Caki2 (cell line): ENCODE measurements around the gene RAB43. TPM values are rescaled to one million over a fixed set of nuclear protein-coding genes. Genes with fewer than 3 reads are reported as not detected.
"Not testable (repeated sequence)": the region's sequence is repeated elsewhere in the genome, so short reads cannot be mapped to it uniquely, and the experiment has no call there.

Experiments
- DNase-seq: peaks from one replicate; pipeline ENCODE4 v3.0.0-alpha.2; 2015; ENCODE audit warnings: low read depth
- in situ Hi-C: cut with HindIII; loops from 2 replicates; pipeline ENCODE4 v1.10.0; 2016; ENCODE audit warnings: low sequenced_read_pairs, low pct_unique_long_range_greater_than_20kb, mixed read lengths
- total RNA-seq: library from RNA; depleted of rRNA; stranded (reverse); fragments of >200 nt; shearing (Covaris generic); gene quantifications from 2 replicates; pipeline ENCODE4 v1.2.3, GENCODE V29; 2014; ENCODE audit warnings: low replicate concordance; rRNA removed

Gene RAB43
- total RNA-seq: 9.8 and 18.3 TPM in 2 replicates

- in situ Hi-C loops: no loop called here
- DNase-seq: peak; percentile 86
Observed at GRCh38 chr3:129121792-129122411, at the start of gene RAB43. Gene RAB43, minus strand, starts transcription at chr3:129121804. Its CDS starts 315 bp downstream, at chr3:129121489.

GRCh38 chr3:129166579-129167332 lies 45.2 kb upstream of the RAB43 start:
- DNase-seq: no peak
- in situ Hi-C loops: no loop called here

- in situ Hi-C loops, DNase-seq: not testable (repeated sequence)
Observed at GRCh38 chr3:129165594-129165993, 44.0 kb upstream of the RAB43 start.

- in situ Hi-C loops: no loop called here
- no peak for DNase-seq
Observed at GRCh38 chr3:129164500-129164899, 42.9 kb upstream of the RAB43 start.

GRCh38 chr3:129162729-129163579 lies 41.4 kb upstream of the RAB43 start:
- DNase-seq: no peak
- in situ Hi-C loops: no loop called here

GRCh38 chr3:129161860-129162271 lies 40.3 kb upstream of the RAB43 start:
- no peak for DNase-seq
- in situ Hi-C loops: no loop called here

- in situ Hi-C loops: no loop called here
- DNase-seq: peak; percentile 93
Observed at GRCh38 chr3:129160891-129161859, 39.6 kb upstream of the RAB43 start, which contains the start of gene ISY1. Gene ISY1, minus strand, starts transcription at chr3:129161063. Its CDS starts 88 bp downstream, at chr3:129160975.

GRCh38 chr3:129144786-129145185 lies 23.2 kb upstream of the RAB43 start:
- in situ Hi-C loops: no loop called here
- no peak for DNase-seq

- in situ Hi-C loops, DNase-seq: not testable (repeated sequence)
Observed at GRCh38 chr3:129141011-129141410, 19.4 kb upstream of the RAB43 start.

- in situ Hi-C loops: no loop called here
- no peak for DNase-seq
Observed at GRCh38 chr3:129139911-129140310, 18.3 kb upstream of the RAB43 start.

GRCh38 chr3:129136275-129136674 lies 14.7 kb upstream of the RAB43 start:
- DNase-seq, in situ Hi-C loops: not testable (repeated sequence)

- DNase-seq: no peak
- in situ Hi-C loops: no loop called here
Observed at GRCh38 chr3:129132097-129132866, 10.7 kb upstream of the RAB43 start.

- no peak for DNase-seq
- in situ Hi-C loops: no loop called here
Observed at GRCh38 chr3:129131465-129132088, 10.0 kb upstream of the RAB43 start.

- no peak for DNase-seq
- in situ Hi-C loops: no loop called here
Observed at GRCh38 chr3:129130291-129130813, 8.7 kb upstream of the RAB43 start.

GRCh38 chr3:129128357-129129155 lies 7.0 kb upstream of the RAB43 start:
- in situ Hi-C loops: no loop called here
- no peak for DNase-seq
